ENCODE results near the gene GDPD5. TPM values are rescaled to one million over a fixed set of nuclear protein-coding genes. Genes with fewer than 3 reads are reported as not detected.

The GDPD5 gene
- total and polyA plus RNA-seq, 2 donors (not counting 3 experiments of a cell fraction or from before 2014, with no cell fraction given): 60.2 to 79.2 TPM

- no peak overlapping the region for H3K27ac ChIP-seq (ENCODE audit: insufficient read depth, low read depth, low read length)
- FAIRE-seq: peak; percentile 53
- BruUV-seq (replicated peaks): no TSS peak
- ChIA-PET CTCF (interaction anchor here (1.0 to 5.5 kb wide), 16 partner anchors 8 to 137 kb away, joined by 3 to 49 read pairs (median 4); no protein-coding TSS in a partner anchor), POLR2A (no interaction called here)
- DNase-seq (ENCODE audit: low read depth, low spot score): no peak
- dilution Hi-C loops (cut with MboI; ENCODE audit: extremely low pct_ligation_motif_present, low sequenced_read_pairs): no loop called here
- no peaks in the 10 kb centered on the region for H3K9me3 ChIP-seq (replicated peaks; ENCODE audit: control insufficient read depth, insufficient read depth, low read length)
- H3K79me2 ChIP-seq (ENCODE audit: control insufficient read depth, insufficient read depth, low read length): no peaks in the 10 kb centered on the region
- H3K9ac ChIP-seq (replicated peaks; ENCODE audit: extremely low read depth, insufficient read depth, low read length): peak overlapping the region; percentile 6
- peak overlapping the region; percentile 71 for H2AFZ ChIP-seq (ENCODE audit: low read depth, low read length)
- no peaks in the 10 kb centered on the region for H3K9me1 ChIP-seq (replicated peaks; ENCODE audit: control insufficient read depth, extremely low read depth, insufficient read depth, low read length)
- intact Hi-C loops (cut with micrococcal nuclease): loop anchor here (1.0 to 5.0 kb wide), 2 partner anchors 34 to 81 kb away; no protein-coding TSS in a partner anchor
- H4K20me1 ChIP-seq (replicated peaks; ENCODE audit: control insufficient read depth, extremely low read depth, insufficient read depth, low read length): no peaks in the 10 kb centered on the region
- peak overlapping the region; percentile 69 for H3K4me2 ChIP-seq (ENCODE audit: insufficient read depth, low read length)
- TF ChIP-seq JUN (IDR thresholded peaks at IDR 0.05; ENCODE audit: borderline replicate concordance, insufficient read depth, insufficient read length, low read depth) (no peak), POLR2AphosphoS5 (IDR thresholded peaks at IDR 0.05; ENCODE audit: insufficient read depth, low read depth, low read length) (no peak), MYC (IDR thresholded peaks at IDR 0.05; ENCODE audit: low read depth, low read length) (no peak), FOS (IDR thresholded peaks at IDR 0.05; ENCODE audit: borderline replicate concordance, insufficient read depth, low read length) (no peak), CTCF (IDR thresholded peaks at IDR 0.05; ENCODE audit: extremely low read depth in 1 of 2, insufficient read depth in 1 of 2, low read depth in 1 of 2, low read length in 2 of 2) (no peak), EZH2 (IDR thresholded peaks at IDR 0.05; ENCODE audit: borderline replicate concordance, low read depth, low read length, severe bottlenecking) (no peak), POLR2A (IDR thresholded peaks at IDR 0.05; ENCODE audit: low read depth, low read length) (no peak), GATA2 (IDR thresholded peaks at IDR 0.05; ENCODE audit: insufficient read depth, insufficient read length, low read depth, low read length) (no peak)
- TF ChIP-seq, protein P1, sequence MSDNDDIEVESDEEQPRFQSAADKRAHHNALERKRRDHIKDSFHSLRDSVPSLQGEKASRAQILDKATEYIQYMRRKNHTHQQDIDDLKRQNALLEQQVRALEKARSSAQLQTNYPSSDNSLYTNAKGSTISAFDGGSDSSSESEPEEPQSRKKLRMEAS (IDR thresholded peaks at IDR 0.05; ENCODE audit: insufficient read depth, insufficient read length): no peak
- peak overlapping the region; percentile 36 to 74 (median 68) for H3K4me3 ChIP-seq (replicated peaks in 1 of 3; ENCODE audit: insufficient read depth in 1 of 3, low read depth in 1 of 3, low read length in 3 of 3)
- no peaks in the 10 kb centered on the region for H3K27me3 ChIP-seq (ENCODE audit: control insufficient read depth in 2 of 2, insufficient read depth in 2 of 2, low read length in 2 of 2)
- H3K36me3 ChIP-seq (ENCODE audit: control insufficient read depth in 2 of 2, extremely low read depth in 1 of 2, insufficient read depth in 2 of 2, low read length in 2 of 2): no peaks in the 10 kb centered on the region
- peaks cover 22% of the 10 kb centered on the region for H3K4me1 ChIP-seq (ENCODE audit: control insufficient read depth, extremely low read depth, insufficient read depth, low read length)
Measured at GRCh38 chr11:75526192-75526541, 426 bp upstream of the GDPD5 start.

All from endothelial cell of umbilical vein (primary cell).